ENCODE data around the gene STMP1.
"Not testable (repeated sequence)": the region's sequence is repeated elsewhere in the genome, so short reads cannot be mapped to it uniquely, and the experiment has no call there.

The STMP1 gene

DNA sequence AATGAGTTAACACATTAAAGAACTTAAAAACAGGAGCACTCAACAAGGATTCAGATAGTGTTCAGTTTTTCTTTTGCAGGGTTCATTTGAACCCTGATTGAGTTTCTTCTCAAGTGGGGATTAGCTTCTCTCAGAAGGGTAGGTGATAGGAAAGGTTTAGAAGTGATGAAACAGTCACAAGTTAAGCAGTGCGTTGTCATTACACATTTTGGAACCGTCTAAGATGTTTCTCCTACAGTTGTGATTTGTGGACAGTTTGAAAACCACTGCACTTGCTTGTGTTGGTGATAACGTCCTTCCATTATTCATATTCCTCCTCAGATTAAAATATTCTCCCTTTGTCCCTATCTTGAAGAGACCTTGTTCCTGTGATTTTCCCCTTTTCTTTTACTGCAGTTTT lies 2.7 kb downstream of the STMP1 start:
- Histone ChIP-seq H3K36me3 (ENCODE audit: control insufficient read depth, insufficient read depth, low read length) (no peaks in the 10 kb centered on the region), H4K5ac (ENCODE audit: low read length) (no peak overlapping the region), H3K27ac (ENCODE audit: low read depth, low read length) (no peak overlapping the region), H3K79me2 (ENCODE audit: control insufficient read depth, insufficient read depth, low read length) (peaks cover 22% of the 10 kb centered on the region), H3K4me1 (ENCODE audit: control insufficient read depth, low read depth, low read length) (peaks cover 2% of the 10 kb centered on the region), H3K18ac (ENCODE audit: low read length) (no peak overlapping the region), H3K23ac (ENCODE audit: low read length) (no peak overlapping the region), H3K4me2 (ENCODE audit: low read length) (no peak overlapping the region), H2AK5ac (ENCODE audit: low read length) (no peak overlapping the region), H3K4ac (ENCODE audit: low read depth, low read length) (no peak overlapping the region), H3K4me3 (ENCODE audit: low read length) (no peak overlapping the region), H3K79me1 (ENCODE audit: low read length) (peaks cover 6% of the 10 kb centered on the region), H2BK5ac (ENCODE audit: low read length) (no peak overlapping the region), H2BK15ac (replicated peaks; ENCODE audit: low read depth) (no peak overlapping the region), H3K56ac (ENCODE audit: low read length) (no peak overlapping the region), H2BK120ac (ENCODE audit: low read depth, low read length) (no peak overlapping the region), H3K9ac (ENCODE audit: low read length) (no peak overlapping the region), H3K27me3 (ENCODE audit: insufficient read depth, low read length, poor library complexity) (no peaks in the 10 kb centered on the region), H4K8ac (ENCODE audit: low read depth, low read length) (no peak overlapping the region)
- no peak for DNase-seq
- WGBS (ENCODE audit: extremely low coverage, insufficient coverage, low lambda C conversion rate): no CpG with 5 or more reads among the region's 3 CpGs

DNA sequence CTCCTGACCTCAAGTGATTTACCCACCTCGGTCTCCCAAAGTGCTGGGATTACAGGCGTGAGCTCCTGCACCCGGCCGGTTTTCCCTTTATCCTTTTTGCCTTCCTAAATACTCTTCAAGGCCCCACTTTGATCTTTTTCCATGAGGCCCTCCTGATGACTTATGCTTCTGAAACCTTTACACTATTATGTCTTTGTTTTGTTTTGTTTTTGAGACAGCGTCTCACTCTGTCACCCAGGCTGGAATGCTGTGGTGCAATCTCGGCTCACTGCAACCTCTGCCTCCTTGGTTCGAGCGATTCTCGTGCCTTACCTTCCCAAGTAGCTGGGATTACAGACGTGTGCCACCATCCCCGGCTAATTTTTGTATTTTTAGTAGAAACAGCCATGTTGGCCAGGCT lies 3.8 kb downstream of the STMP1 start:
- H3K79me2 ChIP-seq (ENCODE audit: control insufficient read depth, insufficient read depth, low read length): peaks cover 25% of the 10 kb centered on the region

DNA sequence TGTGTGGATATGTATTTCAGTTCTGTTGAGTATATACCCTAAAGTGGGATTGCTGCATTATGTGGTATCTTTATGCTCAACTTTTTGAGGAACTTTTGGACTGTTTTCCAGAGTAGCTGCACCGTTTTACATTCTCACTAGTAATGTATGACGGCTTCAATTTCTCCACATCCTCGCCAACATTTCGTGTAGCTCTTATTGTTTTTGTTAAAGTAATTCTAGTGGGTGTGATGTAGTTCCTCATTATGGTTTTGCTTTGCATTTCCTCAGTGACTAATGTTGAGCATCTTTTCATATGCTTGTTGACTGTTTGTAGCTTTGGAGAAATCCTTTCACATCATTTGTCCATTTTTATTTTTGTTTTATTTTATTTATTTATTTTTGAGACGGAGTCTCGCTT lies 4.5 kb downstream of the STMP1 start:
- H3K36me3 ChIP-seq (ENCODE audit: control insufficient read depth, insufficient read depth, low read length): no peaks in the 10 kb centered on the region
- H4K8ac ChIP-seq (ENCODE audit: low read depth, low read length): no peak overlapping the region
- H3K56ac ChIP-seq (ENCODE audit: low read length): no peak overlapping the region
- H3K4me2 ChIP-seq (ENCODE audit: low read length): no peak overlapping the region
- WGBS (ENCODE audit: extremely low coverage, insufficient coverage, low lambda C conversion rate): no CpG with 5 or more reads among the region's 6 CpGs
- no peak overlapping the region for H3K4ac ChIP-seq (ENCODE audit: low read depth, low read length)
- no peak overlapping the region for H2AK5ac ChIP-seq (ENCODE audit: low read length)
- no peak overlapping the region for H3K9ac ChIP-seq (ENCODE audit: low read length)
- H4K5ac ChIP-seq (ENCODE audit: low read length): no peak overlapping the region
- no peak overlapping the region for H2BK5ac ChIP-seq (ENCODE audit: low read length)
- H2BK15ac ChIP-seq (replicated peaks; ENCODE audit: low read depth): no peak overlapping the region
- no peak overlapping the region for H3K27ac ChIP-seq (ENCODE audit: low read depth, low read length)
- DNase-seq: no peak
- H3K79me2 ChIP-seq (ENCODE audit: control insufficient read depth, insufficient read depth, low read length): peaks cover 25% of the 10 kb centered on the region
- H3K23ac ChIP-seq (ENCODE audit: low read length): no peak overlapping the region
- H3K4me3 ChIP-seq (ENCODE audit: low read length): no peak overlapping the region
- no peak overlapping the region for H3K18ac ChIP-seq (ENCODE audit: low read length)
- no peak overlapping the region for H2BK120ac ChIP-seq (ENCODE audit: low read depth, low read length)
- H3K79me1 ChIP-seq (ENCODE audit: low read length): peaks cover 9% of the 10 kb centered on the region
- no peaks in the 10 kb centered on the region for H3K4me1 ChIP-seq (ENCODE audit: control insufficient read depth, low read depth, low read length)
- H3K27me3 ChIP-seq (ENCODE audit: insufficient read depth, low read length, poor library complexity): no peaks in the 10 kb centered on the region

More for the DNA sequence above, 3.8 kb downstream of the STMP1 start:
- H3K36me3 ChIP-seq (ENCODE audit: control insufficient read depth, insufficient read depth, low read length): no peaks in the 10 kb centered on the region
- no peak overlapping the region for H3K9ac ChIP-seq (ENCODE audit: low read length)
- H3K27me3 ChIP-seq (ENCODE audit: insufficient read depth, low read length, poor library complexity): no peaks in the 10 kb centered on the region
- no CpG with 5 or more reads among the region's 11 CpGs for WGBS (ENCODE audit: extremely low coverage, insufficient coverage, low lambda C conversion rate)
- DNase-seq: no peak
- no peak overlapping the region for H4K8ac ChIP-seq (ENCODE audit: low read depth, low read length)
- H3K4me3 ChIP-seq (ENCODE audit: low read length): no peak overlapping the region
- H3K27ac ChIP-seq (ENCODE audit: low read depth, low read length): no peak overlapping the region
- peaks cover 9% of the 10 kb centered on the region for H3K79me1 ChIP-seq (ENCODE audit: low read length)
- H3K18ac ChIP-seq (ENCODE audit: low read length): no peak overlapping the region
- H2AK5ac ChIP-seq (ENCODE audit: low read length): no peak overlapping the region
- no peak overlapping the region for H3K23ac ChIP-seq (ENCODE audit: low read length)
- no peak overlapping the region for H3K4ac ChIP-seq (ENCODE audit: low read depth, low read length)
- H3K56ac ChIP-seq (ENCODE audit: low read length): no peak overlapping the region
- H2BK120ac ChIP-seq (ENCODE audit: low read depth, low read length): no peak overlapping the region
- H3K4me2 ChIP-seq (ENCODE audit: low read length): no peak overlapping the region
- no peak overlapping the region for H4K5ac ChIP-seq (ENCODE audit: low read length)
- no peak overlapping the region for H2BK15ac ChIP-seq (replicated peaks; ENCODE audit: low read depth)
- peaks cover 2% of the 10 kb centered on the region for H3K4me1 ChIP-seq (ENCODE audit: control insufficient read depth, low read depth, low read length)
- no peak overlapping the region for H2BK5ac ChIP-seq (ENCODE audit: low read length)

DNA sequence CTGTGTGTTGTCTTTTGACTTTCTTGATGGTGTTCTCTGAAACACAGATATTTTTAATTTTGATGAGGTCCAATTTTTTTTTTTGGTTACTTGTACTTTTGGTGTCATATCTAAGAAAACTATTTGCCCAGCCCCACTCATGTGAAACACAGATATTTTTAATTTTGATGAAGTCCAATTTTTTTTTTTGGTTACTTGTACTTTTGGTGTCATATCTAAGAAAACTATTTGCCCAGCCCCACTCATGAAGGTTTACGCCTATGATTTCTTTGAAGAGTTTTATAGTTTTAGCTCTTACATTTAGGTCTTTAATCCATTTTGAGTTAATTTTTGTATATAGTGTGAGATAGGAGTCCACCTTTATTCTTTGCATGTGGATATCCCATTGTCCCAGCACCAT lies 5.3 kb downstream of the STMP1 start:
- not testable (repeated sequence) for H2AK5ac ChIP-seq (ENCODE audit: low read length); H4K5ac ChIP-seq (ENCODE audit: low read length); H3K18ac ChIP-seq (ENCODE audit: low read length); H4K8ac ChIP-seq (ENCODE audit: low read depth, low read length); H2BK5ac ChIP-seq (ENCODE audit: low read length); H3K23ac ChIP-seq (ENCODE audit: low read length); H2BK120ac ChIP-seq (ENCODE audit: low read depth, low read length); H3K4me1 ChIP-seq (ENCODE audit: control insufficient read depth, low read depth, low read length); H3K27me3 ChIP-seq (ENCODE audit: insufficient read depth, low read length, poor library complexity); H3K36me3 ChIP-seq (ENCODE audit: control insufficient read depth, insufficient read depth, low read length); H2BK15ac ChIP-seq (replicated peaks; ENCODE audit: low read depth); H3K27ac ChIP-seq (ENCODE audit: low read depth, low read length); H3K4ac ChIP-seq (ENCODE audit: low read depth, low read length); H3K9ac ChIP-seq (ENCODE audit: low read length); H3K56ac ChIP-seq (ENCODE audit: low read length); H3K79me1 ChIP-seq (ENCODE audit: low read length); H3K4me2 ChIP-seq (ENCODE audit: low read length); H3K4me3 ChIP-seq (ENCODE audit: low read length); DNase-seq
- no CpG with 5 or more reads among the region's 1 CpG for WGBS (ENCODE audit: extremely low coverage, insufficient coverage, low lambda C conversion rate)
- peaks cover 22% of the 10 kb centered on the region for H3K79me2 ChIP-seq (ENCODE audit: control insufficient read depth, insufficient read depth, low read length)

DNA sequence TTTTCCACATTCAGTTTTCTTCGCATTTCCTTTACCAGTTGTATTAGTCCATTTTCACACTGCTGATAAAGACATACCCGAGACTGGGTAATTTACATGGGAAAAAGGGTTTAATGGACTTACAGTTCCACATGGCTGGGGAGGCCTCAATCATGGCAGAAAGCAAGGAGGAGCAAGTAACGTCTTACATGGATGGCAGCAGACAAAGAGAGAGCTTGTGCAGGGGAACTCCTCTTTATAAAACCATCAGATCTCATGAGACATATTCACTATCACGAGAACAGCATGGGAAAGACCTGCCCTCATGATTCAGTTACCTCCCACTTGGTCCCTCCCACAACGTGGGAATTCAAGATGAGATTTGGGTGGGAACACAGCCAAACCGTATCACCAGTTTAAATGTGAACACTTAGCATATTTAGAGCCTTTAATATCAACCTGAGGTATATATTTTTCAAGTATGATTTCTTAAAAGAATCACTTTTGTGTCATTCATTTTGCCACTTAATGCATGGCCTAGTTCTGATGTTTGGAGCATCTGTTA lies 6.6 kb downstream of the STMP1 start:
- not testable (repeated sequence) for H3K79me1 ChIP-seq (ENCODE audit: low read length); H3K56ac ChIP-seq (ENCODE audit: low read length); H3K9ac ChIP-seq (ENCODE audit: low read length); H3K23ac ChIP-seq (ENCODE audit: low read length); H3K27ac ChIP-seq (ENCODE audit: low read depth, low read length); H3K4me1 ChIP-seq (ENCODE audit: control insufficient read depth, low read depth, low read length); H2BK5ac ChIP-seq (ENCODE audit: low read length); H3K18ac ChIP-seq (ENCODE audit: low read length); H3K36me3 ChIP-seq (ENCODE audit: control insufficient read depth, insufficient read depth, low read length); H2BK15ac ChIP-seq (replicated peaks; ENCODE audit: low read depth); H3K27me3 ChIP-seq (ENCODE audit: insufficient read depth, low read length, poor library complexity); H2BK120ac ChIP-seq (ENCODE audit: low read depth, low read length); H4K5ac ChIP-seq (ENCODE audit: low read length); H4K8ac ChIP-seq (ENCODE audit: low read depth, low read length); H2AK5ac ChIP-seq (ENCODE audit: low read length); DNase-seq; H3K4me2 ChIP-seq (ENCODE audit: low read length); H3K4me3 ChIP-seq (ENCODE audit: low read length); H3K4ac ChIP-seq (ENCODE audit: low read depth, low read length)
- no CpG with 5 or more reads among the region's 6 CpGs for WGBS (ENCODE audit: extremely low coverage, insufficient coverage, low lambda C conversion rate)
- H3K79me2 ChIP-seq (ENCODE audit: control insufficient read depth, insufficient read depth, low read length): peaks cover 14% of the 10 kb centered on the region

DNA sequence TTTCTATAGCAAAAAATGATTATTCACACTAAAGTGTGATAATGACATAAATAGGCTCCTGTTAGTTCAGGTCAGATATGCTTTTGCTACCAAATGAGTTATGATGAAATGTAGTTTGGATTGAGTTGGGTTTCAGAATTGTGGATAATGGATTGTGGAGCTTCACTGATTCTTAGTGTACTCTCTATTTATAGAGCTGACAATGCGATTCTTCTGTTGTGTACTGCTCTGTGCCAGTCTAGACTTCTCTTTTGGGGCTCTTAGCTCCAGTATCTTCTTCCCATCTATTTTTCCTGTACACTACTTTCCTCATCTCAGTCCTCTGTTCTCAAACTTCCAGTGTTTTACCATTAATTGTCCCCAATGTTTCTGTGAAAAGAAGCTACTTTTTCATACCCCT lies 7.5 kb downstream of the STMP1 start:
- H3K27ac ChIP-seq (ENCODE audit: low read depth, low read length): no peak overlapping the region
- no peak overlapping the region for H3K23ac ChIP-seq (ENCODE audit: low read length)
- no peak overlapping the region for H2BK120ac ChIP-seq (ENCODE audit: low read depth, low read length)
- H3K56ac ChIP-seq (ENCODE audit: low read length): no peak overlapping the region
- H2BK5ac ChIP-seq (ENCODE audit: low read length): no peak overlapping the region
- H3K9ac ChIP-seq (ENCODE audit: low read length): no peak overlapping the region
- no peak overlapping the region for H2AK5ac ChIP-seq (ENCODE audit: low read length)
- H3K4me3 ChIP-seq (ENCODE audit: low read length): no peak overlapping the region
- H3K4me2 ChIP-seq (ENCODE audit: low read length): no peak overlapping the region
- H2BK15ac ChIP-seq (replicated peaks; ENCODE audit: low read depth): no peak overlapping the region
- no peak for DNase-seq
- no peak overlapping the region for H4K5ac ChIP-seq (ENCODE audit: low read length)
- peaks cover 9% of the 10 kb centered on the region for H3K79me1 ChIP-seq (ENCODE audit: low read length)
- WGBS (ENCODE audit: extremely low coverage, insufficient coverage, low lambda C conversion rate): no CpG with 5 or more reads among the region's 1 CpG
- H3K18ac ChIP-seq (ENCODE audit: low read length): no peak overlapping the region
- no peaks in the 10 kb centered on the region for H3K4me1 ChIP-seq (ENCODE audit: control insufficient read depth, low read depth, low read length)
- H3K27me3 ChIP-seq (ENCODE audit: insufficient read depth, low read length, poor library complexity): no peaks in the 10 kb centered on the region
- H3K4ac ChIP-seq (ENCODE audit: low read depth, low read length): no peak overlapping the region
- peaks cover 14% of the 10 kb centered on the region for H3K79me2 ChIP-seq (ENCODE audit: control insufficient read depth, insufficient read depth, low read length)
- no peak overlapping the region for H4K8ac ChIP-seq (ENCODE audit: low read depth, low read length)
- H3K36me3 ChIP-seq (ENCODE audit: control insufficient read depth, insufficient read depth, low read length): no peaks in the 10 kb centered on the region
